ENCODE results near the gene RBMS1. TPM values are rescaled to one million over a fixed set of nuclear protein-coding genes. Genes with fewer than 3 reads are reported as not detected.
A peak's percentile ranks its signal among the peaks of the same experiment; 100 is the strongest.

Gene RBMS1
- total RNA-seq, 1 donor from 2014 or later = 148 TPM

DNA sequence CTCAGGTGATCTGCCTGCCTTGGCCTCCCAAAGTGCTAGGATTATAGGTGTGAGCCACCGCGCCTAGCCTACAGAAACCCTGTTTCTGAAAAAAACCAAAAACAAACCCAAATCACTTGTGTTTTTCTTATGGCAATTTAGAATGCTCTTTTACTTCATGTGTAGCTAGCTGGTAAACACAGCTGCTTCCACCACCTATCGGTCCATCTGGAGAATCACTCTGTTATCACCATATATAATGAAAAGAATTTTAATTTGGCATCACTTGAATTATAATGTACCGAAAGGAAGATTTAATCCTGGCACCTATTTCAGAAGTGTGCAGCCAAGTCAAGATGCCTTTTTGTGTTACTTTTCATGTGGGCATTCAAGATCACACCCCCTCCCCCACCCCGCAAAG lies 207.1 kb downstream of the RBMS1 start:
- H3K9ac ChIP-seq (ENCODE audit: low read length) = no peak overlapping the region
- H3K27ac ChIP-seq (ENCODE audit: low read depth, low read length) = no peak overlapping the region
- H3K4me1 Mint-ChIP-seq (ENCODE audit: low read depth, unreplicated experiment) = peaks cover 35% of the 10 kb centered on the region
- H3K27me3 Mint-ChIP-seq (ENCODE audit: low read depth, unreplicated experiment) = no peaks in the 10 kb centered on the region
- H3K9me3 ChIP-seq (ENCODE audit: insufficient read depth, low read depth, low read length) = no peaks in the 10 kb centered on the region
- no peaks in the 10 kb centered on the region for H3K9me3 Mint-ChIP-seq (ENCODE audit: unreplicated experiment)
- H4K20me1 ChIP-seq (ENCODE audit: insufficient read depth, low read length) = no peaks in the 10 kb centered on the region
- no peak overlapping the region for H3K4me2 ChIP-seq (ENCODE audit: low read length)
- no peaks in the 10 kb centered on the region for H3K27me3 ChIP-seq (ENCODE audit: insufficient read depth, low read length)
- H3K36me3 Mint-ChIP-seq (ENCODE audit: low read depth, unreplicated experiment) = peaks cover 18% of the 10 kb centered on the region
- H3K4me3 Mint-ChIP-seq (ENCODE audit: unreplicated experiment) = peak overlapping the region; percentile 34
- TF ChIP-seq, protein P1, sequence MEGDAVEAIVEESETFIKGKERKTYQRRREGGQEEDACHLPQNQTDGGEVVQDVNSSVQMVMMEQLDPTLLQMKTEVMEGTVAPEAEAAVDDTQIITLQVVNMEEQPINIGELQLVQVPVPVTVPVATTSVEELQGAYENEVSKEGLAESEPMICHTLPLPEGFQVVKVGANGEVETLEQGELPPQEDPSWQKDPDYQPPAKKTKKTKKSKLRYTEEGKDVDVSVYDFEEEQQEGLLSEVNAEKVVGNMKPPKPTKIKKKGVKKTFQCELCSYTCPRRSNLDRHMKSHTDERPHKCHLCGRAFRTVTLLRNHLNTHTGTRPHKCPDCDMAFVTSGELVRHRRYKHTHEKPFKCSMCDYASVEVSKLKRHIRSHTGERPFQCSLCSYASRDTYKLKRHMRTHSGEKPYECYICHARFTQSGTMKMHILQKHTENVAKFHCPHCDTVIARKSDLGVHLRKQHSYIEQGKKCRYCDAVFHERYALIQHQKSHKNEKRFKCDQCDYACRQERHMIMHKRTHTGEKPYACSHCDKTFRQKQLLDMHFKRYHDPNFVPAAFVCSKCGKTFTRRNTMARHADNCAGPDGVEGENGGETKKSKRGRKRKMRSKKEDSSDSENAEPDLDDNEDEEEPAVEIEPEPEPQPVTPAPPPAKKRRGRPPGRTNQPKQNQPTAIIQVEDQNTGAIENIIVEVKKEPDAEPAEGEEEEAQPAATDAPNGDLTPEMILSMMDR (IDR thresholded peaks at IDR 0.05; ENCODE audit: insufficient read depth, low read depth, low read length) = no peak
- TF ChIP-seq EZH2 (IDR thresholded peaks at IDR 0.05; ENCODE audit: insufficient read depth, low read length) = no peak
- H3K4me1 ChIP-seq (ENCODE audit: insufficient read depth, low read length) = peaks cover 8% of the 10 kb centered on the region
- H2AFZ ChIP-seq (ENCODE audit: low read depth, low read length) = no peak overlapping the region
- FAIRE-seq (no peak), DNase-seq (ENCODE audit: low read depth) (no peak)
- peaks cover 40% of the 10 kb centered on the region for H3K36me3 ChIP-seq (ENCODE audit: insufficient read depth, low read length)
- no peak overlapping the region for H3K4me3 ChIP-seq (ENCODE audit: insufficient read depth, low read depth, low read length)
- no peak overlapping the region for H3K27ac Mint-ChIP-seq (ENCODE audit: unreplicated experiment)
- peaks cover 4% of the 10 kb centered on the region for H3K79me2 ChIP-seq (ENCODE audit: insufficient read depth, low read length)

DNA sequence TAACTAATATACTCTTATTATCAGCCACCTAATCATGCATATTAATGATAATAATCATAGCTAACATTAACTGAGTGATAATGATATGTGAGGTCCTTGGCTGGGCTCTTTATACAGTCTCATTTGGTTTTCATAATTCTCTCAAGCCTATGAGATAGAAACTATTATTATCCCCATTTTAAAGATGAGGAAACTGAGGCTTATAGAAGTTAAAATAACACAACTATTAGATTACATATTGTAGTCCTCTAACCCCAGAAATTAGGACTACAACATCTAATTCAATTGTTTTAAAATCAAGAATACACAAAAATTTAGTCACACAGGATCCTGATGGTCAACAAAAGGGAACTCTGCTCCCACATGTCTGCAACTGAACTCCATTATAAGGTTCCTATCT lies 209.9 kb downstream of the RBMS1 start:
- Histone ChIP-seq H4K20me1 (ENCODE audit: insufficient read depth, low read length) (no peaks in the 10 kb centered on the region), H3K9me3 (ENCODE audit: insufficient read depth, low read depth, low read length) (no peaks in the 10 kb centered on the region), H3K27ac (ENCODE audit: low read depth, low read length) (no peak overlapping the region), H3K4me2 (ENCODE audit: low read length) (no peak overlapping the region), H3K79me2 (ENCODE audit: insufficient read depth, low read length) (peaks cover 2% of the 10 kb centered on the region), H3K27me3 (ENCODE audit: insufficient read depth, low read length) (no peaks in the 10 kb centered on the region), H3K4me3 (ENCODE audit: insufficient read depth, low read depth, low read length) (no peak overlapping the region), H2AFZ (ENCODE audit: low read depth, low read length) (no peak overlapping the region), H3K36me3 (ENCODE audit: insufficient read depth, low read length) (peaks cover 49% of the 10 kb centered on the region), H3K4me1 (ENCODE audit: insufficient read depth, low read length) (peaks cover 16% of the 10 kb centered on the region), H3K9ac (ENCODE audit: low read length) (no peak overlapping the region)
- H3K27ac Mint-ChIP-seq (ENCODE audit: unreplicated experiment) = no peak overlapping the region
- no peak for FAIRE-seq
- TF ChIP-seq EZH2 (IDR thresholded peaks at IDR 0.05; ENCODE audit: insufficient read depth, low read length) = no peak
- TF ChIP-seq, protein P1 (IDR thresholded peaks at IDR 0.05; ENCODE audit: insufficient read depth, low read depth, low read length) = no peak
- DNase-seq (ENCODE audit: low read depth) = no peak
- no peaks in the 10 kb centered on the region for H3K9me3 Mint-ChIP-seq (ENCODE audit: unreplicated experiment)
- H3K4me3 Mint-ChIP-seq (ENCODE audit: unreplicated experiment) = no peak overlapping the region
- peaks cover 16% of the 10 kb centered on the region for H3K36me3 Mint-ChIP-seq (ENCODE audit: low read depth, unreplicated experiment)
- no peaks in the 10 kb centered on the region for H3K27me3 Mint-ChIP-seq (ENCODE audit: low read depth, unreplicated experiment)
- H3K4me1 Mint-ChIP-seq (ENCODE audit: low read depth, unreplicated experiment) = peaks cover 32% of the 10 kb centered on the region

DNA sequence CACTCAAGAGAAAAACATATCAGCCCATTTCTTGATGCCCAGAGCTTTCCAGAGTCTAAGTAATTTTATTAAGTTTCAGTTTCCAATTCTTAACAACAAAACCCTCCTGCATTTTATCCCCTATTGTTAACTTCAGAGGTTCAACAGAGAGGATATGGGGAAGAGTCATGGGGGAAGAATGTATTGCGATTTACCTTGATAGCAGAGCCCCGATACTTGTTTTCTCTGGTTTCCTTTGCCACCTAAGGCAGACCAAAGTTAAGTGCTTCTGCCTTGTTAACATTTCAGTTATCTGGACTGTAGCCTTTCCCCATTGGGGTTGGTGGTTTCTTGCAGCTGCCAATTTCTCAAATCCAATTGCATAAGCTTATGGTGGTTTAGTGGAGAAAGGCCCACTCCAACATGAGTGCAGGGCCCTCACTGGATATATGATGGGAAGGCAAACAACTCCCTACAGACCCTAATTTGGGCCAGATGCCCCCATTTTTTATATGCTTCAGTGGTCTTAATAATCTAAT lies 211.5 kb downstream of the RBMS1 start:
- Mint-ChIP-seq H3K27ac (ENCODE audit: unreplicated experiment) (no peak overlapping the region), H3K36me3 (ENCODE audit: low read depth, unreplicated experiment) (peaks cover 17% of the 10 kb centered on the region), H3K27me3 (ENCODE audit: low read depth, unreplicated experiment) (no peaks in the 10 kb centered on the region), H3K4me1 (ENCODE audit: low read depth, unreplicated experiment) (peaks cover 29% of the 10 kb centered on the region), H3K9me3 (ENCODE audit: unreplicated experiment) (no peaks in the 10 kb centered on the region), H3K4me3 (ENCODE audit: unreplicated experiment) (no peak overlapping the region)
- no peak for TF ChIP-seq EZH2 (IDR thresholded peaks at IDR 0.05; ENCODE audit: insufficient read depth, low read length)
- TF ChIP-seq, protein P1 (IDR thresholded peaks at IDR 0.05; ENCODE audit: insufficient read depth, low read depth, low read length) = no peak
- H2AFZ ChIP-seq (ENCODE audit: low read depth, low read length) = no peak overlapping the region
- H4K20me1 ChIP-seq (ENCODE audit: insufficient read depth, low read length) = no peaks in the 10 kb centered on the region
- DNase-seq (ENCODE audit: low read depth) (peak; percentile 56), FAIRE-seq (peak; percentile 80)
- no peaks in the 10 kb centered on the region for H3K27me3 ChIP-seq (ENCODE audit: insufficient read depth, low read length)
- H3K27ac ChIP-seq (ENCODE audit: low read depth, low read length) = no peak overlapping the region
- peaks cover 59% of the 10 kb centered on the region for H3K36me3 ChIP-seq (ENCODE audit: insufficient read depth, low read length)
- no peaks in the 10 kb centered on the region for H3K79me2 ChIP-seq (ENCODE audit: insufficient read depth, low read length)
- H3K4me2 ChIP-seq (ENCODE audit: low read length) = no peak overlapping the region
- H3K9me3 ChIP-seq (ENCODE audit: insufficient read depth, low read depth, low read length) = no peaks in the 10 kb centered on the region
- H3K4me1 ChIP-seq (ENCODE audit: insufficient read depth, low read length) = peaks cover 12% of the 10 kb centered on the region
- H3K4me3 ChIP-seq (ENCODE audit: insufficient read depth, low read depth, low read length) = no peak overlapping the region
- H3K9ac ChIP-seq (ENCODE audit: low read length) = no peak overlapping the region
